HG02571 (cell line): ENCODE measurements around the gene TMEM272.

Source experiments
- ATAC-seq: cut with Tn5 transposase; IDR thresholded peaks from one replicate; pipeline ENCODE4 v1.9.1; 2021; ENCODE audit warnings: mild to moderate bottlenecking, moderate library complexity; ENCODE audit not compliant: unreplicated experiment

Gene TMEM272

DNA sequence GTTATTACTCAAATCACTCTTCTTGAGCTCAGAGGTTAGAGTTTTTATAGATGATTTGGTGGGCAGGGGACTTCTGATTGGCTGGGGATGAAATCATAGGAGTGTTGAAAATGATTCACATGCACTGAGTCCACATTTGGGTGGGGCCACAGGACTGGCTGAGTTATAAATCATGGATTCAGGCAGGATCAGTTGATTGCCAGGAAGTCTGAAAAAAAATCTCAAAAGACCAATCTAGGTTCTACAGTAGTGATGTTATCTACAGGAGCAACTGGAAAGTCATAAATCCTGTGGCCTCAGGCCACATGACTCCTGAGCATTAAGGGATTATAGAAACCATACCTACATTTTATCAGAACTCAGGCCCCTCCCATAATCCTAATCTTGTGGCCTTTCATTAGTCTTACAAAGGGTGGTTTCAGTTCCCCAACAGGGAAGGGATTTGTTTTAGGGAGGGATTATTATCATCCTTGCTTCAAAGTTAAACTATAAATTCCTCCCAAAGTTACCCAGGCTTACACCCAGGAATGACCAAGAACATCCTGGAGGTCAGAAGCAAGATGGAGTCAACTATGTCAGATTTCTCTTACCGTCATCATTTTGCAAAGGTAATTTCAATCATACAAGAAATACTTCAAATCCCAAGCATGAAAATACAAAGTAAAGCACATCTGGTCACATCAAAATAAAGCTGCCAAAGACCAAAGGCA, 11.2 kb upstream of the TMEM272 start:
- ATAC-seq, result no peak

DNA sequence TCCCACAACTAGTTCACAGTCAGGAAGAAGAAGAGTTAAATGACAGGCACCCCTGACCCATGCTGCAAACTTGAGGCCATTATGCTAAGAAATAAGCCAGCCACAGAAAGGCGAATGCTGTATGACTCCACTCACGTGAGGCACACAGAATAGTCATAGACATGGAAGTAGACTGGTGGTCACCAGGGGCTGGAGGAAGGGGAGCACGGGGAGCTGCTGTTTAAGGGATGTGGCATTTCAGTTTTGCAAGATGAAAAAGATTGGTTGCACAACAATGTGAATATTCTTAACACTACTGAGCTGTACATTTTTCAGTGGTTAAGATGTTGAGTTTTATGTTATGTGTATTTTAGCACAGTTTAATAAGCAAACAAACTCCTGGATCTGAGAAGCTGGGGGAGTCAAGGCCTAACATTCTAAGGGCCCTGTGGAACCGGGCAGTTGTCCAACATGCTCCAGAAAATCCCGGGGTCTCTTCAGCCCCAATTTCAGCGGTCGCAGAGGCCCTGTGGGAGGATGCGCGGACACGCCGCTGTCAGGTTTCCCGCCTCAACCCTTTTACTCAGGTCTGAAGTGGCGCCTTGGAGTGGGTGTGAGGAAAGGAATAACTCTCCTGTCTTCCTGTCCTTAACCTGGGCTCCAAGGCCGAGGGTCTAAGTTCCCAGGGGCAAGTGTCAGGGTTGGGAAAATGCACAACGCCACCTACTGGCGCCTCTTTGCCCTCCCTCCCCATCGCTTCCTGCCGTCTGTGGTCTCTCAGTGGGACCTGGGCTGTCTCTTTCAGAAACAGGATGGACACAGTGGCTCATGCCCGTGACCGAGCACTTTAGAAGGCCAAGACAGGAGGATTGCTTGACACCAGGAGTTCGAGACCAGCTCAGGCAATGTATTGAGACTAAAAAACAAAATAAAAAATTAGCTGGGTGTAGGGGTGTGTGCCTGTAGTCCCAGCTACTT, 4.4 kb upstream of the TMEM272 start:
- no peak for ATAC-seq

DNA sequence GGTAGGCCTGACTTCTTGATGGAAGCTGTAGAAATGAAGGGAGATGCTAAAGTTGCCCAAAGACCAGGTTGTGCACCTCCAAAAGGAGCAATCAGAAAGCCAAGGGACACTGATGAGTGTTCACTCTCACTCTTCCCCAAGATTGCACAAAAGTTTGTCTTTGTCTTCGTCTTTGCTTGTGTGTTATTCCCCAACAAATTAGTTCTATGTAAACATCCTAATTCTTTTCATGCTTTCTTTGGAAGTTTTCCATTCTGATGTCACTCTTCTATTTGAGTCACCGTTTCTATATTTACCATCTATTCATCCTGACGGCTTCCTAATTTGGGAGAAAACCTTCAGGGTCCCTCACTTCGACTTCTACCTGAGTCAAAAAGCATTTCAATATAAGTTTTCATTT, 3.7 kb upstream of the TMEM272 start:
- ATAC-seq, result no peak

DNA sequence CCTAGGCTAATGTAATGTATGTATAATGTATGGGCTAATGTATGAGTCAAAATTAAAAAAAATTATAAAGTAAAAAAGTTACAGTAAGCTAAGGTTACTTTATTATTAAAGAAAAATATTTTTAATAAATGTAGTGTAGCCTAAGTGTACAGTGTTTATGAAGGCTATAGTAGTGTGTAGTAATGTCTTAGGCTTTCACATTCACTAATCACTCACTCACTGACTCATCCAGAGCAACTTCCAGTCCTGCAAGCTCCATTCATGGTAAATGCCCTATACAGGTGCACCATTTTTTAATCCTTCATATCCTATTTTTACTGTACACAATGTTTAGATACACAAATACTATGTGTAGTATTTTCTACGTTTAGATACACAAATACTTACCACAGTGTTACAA, 1.8 kb upstream of the TMEM272 start:
- no peak for ATAC-seq

DNA sequence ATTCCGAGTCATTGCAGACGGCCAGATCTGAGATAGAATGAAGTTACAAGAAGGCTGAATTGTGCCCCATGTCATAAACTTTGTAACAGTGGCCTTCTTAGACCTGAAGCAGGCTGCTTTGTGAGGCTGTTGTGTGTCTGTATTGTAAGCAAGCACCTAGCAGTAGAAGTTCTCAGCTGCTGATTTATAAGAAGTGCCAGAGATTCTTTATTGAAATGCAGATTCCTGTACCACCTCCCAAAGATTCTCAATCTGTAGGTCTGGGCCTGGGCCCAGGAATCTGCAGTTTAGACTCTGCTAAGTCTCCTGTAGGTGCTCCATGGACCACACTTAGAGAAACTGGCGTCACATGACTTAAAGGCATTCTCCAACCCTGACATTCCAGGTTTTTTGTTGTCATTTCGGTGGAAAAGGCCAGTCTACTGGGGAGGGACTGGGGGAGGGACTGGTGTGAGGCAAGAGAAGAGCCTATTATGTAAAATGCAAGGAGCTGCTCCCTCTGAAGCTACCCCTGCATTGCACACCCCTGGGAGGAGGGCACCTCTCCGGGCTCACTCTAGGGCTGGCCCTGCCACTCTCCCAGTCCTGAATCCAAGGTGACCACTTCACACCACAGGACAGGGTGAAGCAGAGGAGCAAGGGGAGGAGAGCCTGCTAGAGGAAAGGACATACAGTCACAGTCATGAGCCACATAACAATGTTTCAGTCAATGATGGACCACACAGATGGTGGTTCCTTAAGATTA, 769 bp upstream of the TMEM272 start:
- no peak for ATAC-seq

DNA sequence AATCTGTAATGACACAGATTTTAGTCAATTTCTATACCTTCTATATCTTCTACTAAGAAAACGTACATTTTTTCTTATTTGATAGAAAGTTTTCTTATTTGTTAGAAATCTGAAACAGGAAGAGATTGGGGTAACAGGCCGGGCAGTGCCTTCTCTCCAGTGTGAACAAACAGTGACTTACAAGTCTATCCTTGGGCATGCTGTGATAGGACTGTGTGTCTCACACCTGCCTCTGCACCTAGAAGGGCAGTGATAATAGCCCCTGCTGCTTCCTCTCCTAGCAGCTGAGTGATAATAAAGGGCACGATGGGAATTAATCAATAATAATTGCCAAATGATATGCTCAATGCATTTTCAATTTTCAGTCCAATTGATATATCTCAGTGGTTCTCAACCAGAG, 1.4 kb downstream of the TMEM272 start:
- ATAC-seq, result no peak

DNA sequence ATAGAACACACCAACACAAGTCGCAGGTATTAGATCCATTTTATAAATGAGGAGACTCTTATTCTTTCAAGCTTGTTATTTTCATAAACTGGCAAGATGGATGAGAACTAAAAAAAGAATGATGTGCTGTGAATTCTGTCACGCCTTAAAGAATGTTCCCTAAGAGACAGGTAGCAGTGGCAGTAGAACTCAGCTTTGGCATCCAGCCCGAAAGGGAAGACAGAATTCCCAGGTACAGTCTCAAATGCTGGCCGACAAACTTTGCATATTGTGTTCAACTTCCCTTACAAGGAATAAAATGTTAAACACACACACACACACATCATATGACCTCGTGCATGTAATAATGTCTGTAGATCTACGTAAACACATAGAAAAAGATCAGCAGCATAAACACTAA, 3.2 kb downstream of the TMEM272 start:
- ATAC-seq, result no peak

DNA sequence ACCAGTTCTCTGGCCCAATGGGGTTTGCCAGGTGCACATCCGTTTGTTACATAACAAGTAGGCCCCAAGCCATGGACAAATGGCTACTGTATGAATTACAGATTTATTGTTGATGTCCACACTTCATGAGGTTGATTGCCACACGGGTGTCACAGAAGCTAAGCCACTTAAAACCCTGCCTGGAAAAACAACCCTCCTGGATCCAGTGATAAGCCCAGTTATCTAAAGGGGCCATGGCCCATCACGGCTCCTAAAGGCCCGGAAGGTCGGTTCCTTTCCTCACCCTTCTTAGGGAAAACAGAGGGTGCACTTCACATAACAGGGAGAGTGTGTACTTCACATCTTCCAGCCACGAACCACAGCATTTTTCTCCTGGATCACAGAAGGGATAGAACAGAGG, 4.1 kb downstream of the TMEM272 start:
- ATAC-seq, result no peak

DNA sequence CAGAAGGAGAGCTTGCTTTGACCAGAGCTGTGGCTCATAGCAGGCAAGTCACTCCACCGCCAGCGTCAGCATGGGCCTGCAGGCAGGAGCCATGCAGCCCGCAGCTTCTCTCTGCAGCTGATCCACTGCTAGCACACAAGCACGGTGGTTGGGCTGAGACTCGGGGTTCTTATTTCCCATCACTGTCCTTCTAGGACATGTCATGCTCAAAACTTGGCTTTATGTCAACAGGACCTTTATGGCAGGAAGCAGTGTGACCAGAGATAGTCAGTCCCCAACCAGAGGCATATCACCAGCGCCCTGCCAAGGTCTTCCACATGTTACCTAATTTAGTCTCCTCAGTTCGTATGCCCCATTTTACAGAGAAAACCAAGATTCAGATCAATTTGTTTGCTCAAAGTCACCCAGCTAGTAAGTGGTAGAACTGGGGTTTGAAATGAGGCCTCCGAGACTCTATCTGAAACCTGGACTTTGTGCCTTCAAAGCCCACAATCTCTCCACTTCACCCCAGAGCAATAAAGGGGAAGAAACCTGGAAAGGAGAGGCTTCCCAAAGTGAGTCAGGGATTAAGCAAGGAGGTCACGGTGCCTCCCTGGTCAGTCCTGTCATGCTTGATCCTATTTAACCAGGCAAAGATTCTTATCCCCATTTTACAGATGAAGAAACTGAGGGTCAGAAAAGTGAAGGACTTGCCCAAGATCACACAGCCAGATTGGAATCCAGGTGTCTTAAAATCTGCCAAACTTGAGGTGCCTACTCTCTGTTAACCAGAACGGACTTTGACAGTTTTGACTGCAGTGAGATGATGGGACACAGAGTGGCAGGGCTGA, 5.1 kb downstream of the TMEM272 start:
- ATAC-seq, result no peak

DNA sequence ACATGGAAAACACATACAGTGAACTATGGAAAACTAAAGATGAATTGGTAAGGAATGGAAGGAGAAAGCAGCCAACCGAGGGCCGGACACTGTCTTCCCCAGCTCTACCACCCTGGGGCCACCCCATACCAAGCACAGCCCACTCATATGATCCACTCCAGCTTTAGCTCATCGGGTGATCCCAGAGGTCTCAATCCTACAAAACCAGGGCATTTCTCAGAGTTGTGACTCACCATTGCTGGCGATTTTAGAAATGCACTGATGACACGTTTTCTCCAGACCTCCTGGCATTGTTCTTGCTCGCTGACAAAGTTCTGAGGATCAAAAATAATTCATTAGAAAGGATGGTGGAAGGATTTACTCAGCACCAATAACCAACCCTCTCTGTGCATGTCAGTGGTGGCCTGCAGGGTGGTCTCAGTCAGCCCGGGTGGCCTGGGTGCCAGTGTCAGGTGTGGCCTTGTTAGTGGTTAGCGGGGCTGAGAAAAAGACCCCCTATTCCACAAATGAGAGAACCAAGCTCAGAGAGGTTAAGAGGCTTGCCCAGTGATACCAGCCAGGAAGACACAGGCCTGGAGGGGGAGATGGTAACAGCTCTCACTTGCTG, 6.6 kb downstream of the TMEM272 start:
- ATAC-seq, result no peak

DNA sequence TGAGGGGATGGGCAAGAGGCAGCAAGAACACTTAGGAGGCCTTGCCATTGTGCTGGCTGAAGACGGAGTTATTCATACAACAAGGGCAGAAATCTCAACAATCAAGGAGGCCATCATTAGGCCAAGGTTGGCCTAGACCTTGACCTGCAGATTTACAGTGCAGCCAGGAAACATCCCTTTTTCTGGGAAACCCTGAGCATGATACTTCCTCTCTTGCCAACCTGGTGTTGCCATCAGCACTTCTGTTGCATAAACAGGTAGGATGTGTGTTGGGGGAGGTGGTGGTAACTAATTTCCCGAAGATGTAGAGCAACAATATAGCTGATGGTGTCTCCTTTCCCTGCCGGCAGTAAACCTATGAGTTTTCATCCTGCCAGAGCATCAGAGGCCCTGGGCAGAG, 8.0 kb downstream of the TMEM272 start:
- ATAC-seq, result no peak

DNA sequence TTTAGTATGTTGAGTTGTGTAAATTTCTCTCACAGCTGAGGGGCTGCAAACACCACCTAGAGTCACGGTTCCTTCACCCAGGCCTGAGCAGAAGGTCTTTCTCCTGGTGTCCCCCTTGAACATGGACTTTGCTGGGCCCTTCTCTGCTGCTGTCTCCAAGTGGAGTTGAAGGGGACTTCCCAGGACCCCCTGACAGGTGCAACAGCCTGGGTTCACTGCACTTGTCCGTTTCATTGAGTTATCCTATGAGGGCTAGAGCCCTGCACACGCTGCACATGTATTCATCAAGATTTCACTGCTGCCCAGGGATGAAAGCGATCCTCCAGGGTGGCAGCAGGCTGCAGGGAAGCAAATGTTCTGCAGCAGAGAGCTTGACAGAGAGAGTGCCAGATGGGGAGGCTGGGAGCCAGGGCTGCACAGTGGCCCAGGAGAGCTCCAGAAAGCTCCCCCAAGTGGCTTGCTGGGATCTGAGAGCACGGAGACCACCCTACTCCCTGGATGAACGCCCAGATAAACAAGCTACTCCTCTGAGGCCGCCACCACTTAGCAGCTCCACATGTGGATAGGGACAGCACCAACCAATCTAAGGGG, 10.3 kb downstream of the TMEM272 start:
- ATAC-seq, result no peak

DNA sequence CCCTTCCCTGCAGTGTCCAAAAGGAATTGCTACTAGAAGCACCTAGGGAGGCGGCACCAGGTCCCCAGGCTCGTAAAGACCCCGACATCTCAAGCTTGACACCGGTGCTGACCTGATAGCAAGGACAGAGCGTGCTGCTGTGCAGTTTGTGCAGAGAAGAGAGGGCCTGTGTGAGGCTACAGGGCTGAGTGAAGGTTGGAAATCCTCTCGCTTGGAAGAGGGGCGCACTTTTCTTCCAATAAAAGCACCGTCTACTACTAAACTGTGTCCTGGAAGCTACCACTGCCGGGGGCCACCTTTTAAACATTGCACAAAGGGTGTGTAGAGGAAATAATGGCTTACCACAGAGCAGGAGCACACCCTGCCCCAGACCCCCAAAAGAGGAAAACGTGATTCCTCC, 11.0 kb downstream of the TMEM272 start:
- ATAC-seq, result no peak

DNA sequence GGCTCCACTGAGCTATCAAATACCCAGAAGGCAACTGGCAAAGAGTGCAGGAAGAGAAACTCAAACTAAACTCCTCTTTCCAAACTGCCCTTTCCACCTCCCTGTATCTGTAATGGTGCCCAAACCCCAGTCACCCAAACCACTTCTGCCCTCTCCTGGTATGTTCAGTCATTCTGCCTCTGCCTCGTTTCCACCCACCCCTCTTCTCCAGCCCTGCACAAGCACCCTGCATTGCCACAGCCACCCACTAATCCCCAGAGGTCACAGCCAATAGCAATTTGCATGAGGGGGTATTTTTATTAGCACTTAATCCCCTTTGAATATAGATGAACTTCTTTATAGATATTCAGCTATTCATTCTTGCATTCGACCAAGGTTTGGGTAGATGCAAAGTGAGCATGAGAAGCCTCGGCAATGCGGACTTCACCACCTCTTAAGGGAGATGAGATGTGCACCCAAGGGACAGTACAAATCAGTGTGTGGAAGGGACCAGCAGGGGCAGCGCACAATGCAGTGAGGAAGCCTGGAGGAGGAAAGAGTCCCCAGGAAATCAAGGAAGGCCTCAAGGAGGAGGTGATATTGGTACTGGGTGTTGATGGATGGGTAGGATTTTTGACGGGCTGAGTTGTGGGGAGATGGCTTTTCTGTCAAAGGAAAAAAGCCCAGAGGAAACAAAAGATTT, 12.4 kb downstream of the TMEM272 start:
- peak; percentile 61 for ATAC-seq

DNA sequence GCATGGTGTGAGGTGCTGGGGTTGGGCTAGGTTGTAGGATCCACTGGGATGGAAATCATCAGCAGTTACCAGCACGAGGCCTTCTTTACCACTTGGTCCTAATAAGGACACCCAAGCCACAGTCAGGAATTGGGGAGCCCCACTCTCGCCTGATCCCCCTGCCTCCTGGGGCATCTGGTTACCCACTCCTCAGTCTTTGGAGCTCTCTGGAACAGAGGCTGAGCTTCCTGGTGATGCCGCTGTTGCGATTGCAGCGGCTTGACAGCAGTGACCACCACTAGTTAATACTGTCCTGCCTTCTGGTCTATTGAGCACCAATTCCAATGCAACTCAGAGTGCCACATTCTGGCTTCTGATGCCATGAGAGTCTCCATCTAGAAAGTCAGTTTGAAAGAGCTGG, 13.5 kb downstream of the TMEM272 start:
- ATAC-seq, result no peak

DNA sequence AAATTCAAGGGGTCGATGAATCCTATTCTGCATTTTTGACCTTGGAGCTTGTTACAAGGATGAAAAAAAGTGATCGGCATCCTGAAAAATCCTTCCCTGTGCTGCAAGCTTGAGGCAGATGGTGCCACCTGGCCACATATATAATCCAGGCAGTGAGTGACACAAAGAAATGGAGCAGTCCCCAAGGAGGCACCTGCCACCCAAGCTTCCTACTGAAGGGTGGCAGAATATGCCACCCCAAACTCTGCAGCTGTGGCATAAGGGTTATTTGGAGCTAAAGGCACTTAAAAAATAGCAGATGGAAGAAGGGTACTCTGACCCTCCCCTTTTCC, 15.4 kb downstream of the TMEM272 start:
- ATAC-seq, result no peak

DNA sequence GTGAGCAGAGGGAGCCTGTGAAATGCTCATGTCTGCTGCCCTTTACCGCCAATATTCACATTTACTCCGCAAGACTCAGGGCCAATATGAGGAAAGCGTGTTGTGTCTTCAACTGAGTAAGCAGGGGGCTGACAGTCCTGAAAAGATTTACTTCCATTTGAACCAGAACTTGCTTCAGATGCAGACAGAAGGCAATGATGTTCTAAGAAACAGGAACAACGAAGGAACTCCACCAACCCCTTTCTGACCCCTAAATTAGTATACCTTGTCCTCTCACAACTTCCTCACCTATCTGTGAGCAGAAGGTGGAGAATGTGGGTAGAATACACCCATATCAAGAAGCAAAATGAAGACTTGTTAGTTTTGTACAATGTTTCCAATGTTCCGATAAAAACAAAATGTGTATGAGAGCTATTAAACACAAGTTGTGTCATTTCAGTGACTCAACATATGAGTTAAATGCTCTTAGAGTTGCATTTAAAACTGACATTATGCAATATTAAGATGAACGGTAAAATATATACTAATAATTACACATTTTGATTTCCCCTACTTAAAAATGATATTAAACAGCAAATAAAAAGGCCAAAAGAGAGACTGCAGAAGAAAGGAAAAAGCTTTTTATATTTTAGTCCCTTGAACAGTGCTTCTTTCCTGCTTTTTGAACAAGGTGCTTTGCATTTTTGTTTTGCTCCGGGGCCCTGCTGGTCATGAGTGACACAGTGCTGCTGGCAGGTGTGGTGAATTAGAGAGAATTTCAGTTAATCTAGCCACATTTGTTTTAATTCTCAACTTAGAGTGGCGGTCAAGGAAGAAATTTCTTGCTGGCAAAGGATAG, 16.0 kb downstream of the TMEM272 start:
- no peak for ATAC-seq

DNA sequence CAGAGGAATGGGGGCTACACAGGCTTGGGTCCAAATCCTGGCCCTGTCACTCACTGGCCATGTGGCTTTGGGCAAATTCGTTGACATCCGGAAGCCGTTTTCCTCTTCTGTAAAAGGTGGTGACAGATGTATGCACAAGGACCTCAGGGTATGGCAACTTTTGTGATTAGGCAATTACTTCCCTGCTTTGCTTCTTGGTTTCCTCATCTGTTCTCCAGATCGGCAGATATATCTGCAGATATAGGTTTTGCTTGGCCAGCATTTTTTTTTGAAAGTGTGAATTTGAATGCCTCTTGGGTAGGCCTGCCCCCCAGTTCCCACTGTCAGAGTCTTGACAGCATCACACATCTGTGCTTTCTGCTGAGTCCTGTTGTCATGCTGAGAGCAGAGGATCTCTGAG, 17.7 kb downstream of the TMEM272 start:
- no peak for ATAC-seq

DNA sequence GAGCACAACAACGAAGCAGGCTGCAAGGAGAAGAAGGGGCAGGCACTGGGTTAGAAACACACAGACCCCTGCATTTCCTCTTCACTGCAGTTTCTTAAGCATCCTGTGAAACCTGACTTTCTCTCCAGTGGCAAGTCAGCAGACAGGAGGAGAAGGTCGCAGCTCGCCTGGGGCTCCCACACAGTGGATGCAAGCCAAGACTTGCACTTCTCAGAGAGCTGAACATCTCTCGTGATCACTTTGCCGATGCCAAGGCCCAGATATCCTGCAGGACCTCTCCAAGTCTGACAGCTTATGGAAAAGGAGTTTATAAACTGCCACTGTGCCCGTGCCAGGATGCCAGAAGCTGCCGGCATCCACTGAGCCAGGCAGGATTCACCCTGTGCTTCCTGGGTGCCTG, 18.4 kb downstream of the TMEM272 start:
- ATAC-seq, result no peak
